ENCODE data around the gene SPATA2. TPM values are rescaled to one million over a fixed set of nuclear protein-coding genes. Genes with fewer than 3 reads are reported as not detected.

SPATA2 gene
- total and polyA plus RNA-seq, 4 donors: 4.2 to 8.0 (median 4.9) TPM

- ATAC-seq (ENCODE audit: insufficient read depth, low FRiP score) (no peak), DNase-seq (no peak)
- Histone ChIP-seq H3K27me3 (ENCODE audit: control insufficient read depth in 3 of 3, insufficient read depth in 3 of 3, low read length in 2 of 3) (no peaks in the 10 kb centered on the region), H3K4me1 (ENCODE audit: control insufficient read depth in 5 of 5, insufficient read depth in 5 of 5, low read length in 5 of 5) (peaks cover 0 to 37% (median 21%) of the 10 kb centered on the region in 5 donors), H3K9ac (ENCODE audit: insufficient read depth in 1 of 2, low read length in 2 of 2) (no peak overlapping the region), H3K9me3 (ENCODE audit: control insufficient read depth in 4 of 4, insufficient read depth in 3 of 4, low read length in 3 of 4) (no peaks in the 10 kb centered on the region), H3K36me3 (ENCODE audit: control insufficient read depth in 4 of 4, insufficient read depth in 4 of 4, low read length in 4 of 4) (peaks cover 4 to 40% (median 20%) of the 10 kb centered on the region in 4 donors), H3K4me3 (no peak overlapping the region), H3K27ac (ENCODE audit: low read depth in 1 of 2, low read length in 1 of 2) (no peak overlapping the region)
- 93 to 96% methylated on average over 16 of the region's 16 CpGs for WGBS, 2 donors
- TF ChIP-seq, protein P1, sequence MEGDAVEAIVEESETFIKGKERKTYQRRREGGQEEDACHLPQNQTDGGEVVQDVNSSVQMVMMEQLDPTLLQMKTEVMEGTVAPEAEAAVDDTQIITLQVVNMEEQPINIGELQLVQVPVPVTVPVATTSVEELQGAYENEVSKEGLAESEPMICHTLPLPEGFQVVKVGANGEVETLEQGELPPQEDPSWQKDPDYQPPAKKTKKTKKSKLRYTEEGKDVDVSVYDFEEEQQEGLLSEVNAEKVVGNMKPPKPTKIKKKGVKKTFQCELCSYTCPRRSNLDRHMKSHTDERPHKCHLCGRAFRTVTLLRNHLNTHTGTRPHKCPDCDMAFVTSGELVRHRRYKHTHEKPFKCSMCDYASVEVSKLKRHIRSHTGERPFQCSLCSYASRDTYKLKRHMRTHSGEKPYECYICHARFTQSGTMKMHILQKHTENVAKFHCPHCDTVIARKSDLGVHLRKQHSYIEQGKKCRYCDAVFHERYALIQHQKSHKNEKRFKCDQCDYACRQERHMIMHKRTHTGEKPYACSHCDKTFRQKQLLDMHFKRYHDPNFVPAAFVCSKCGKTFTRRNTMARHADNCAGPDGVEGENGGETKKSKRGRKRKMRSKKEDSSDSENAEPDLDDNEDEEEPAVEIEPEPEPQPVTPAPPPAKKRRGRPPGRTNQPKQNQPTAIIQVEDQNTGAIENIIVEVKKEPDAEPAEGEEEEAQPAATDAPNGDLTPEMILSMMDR (IDR thresholded peaks at IDR 0.05; ENCODE audit: control extremely low read depth, extremely low read depth): no peak
Measured at GRCh38 chr20:49885558-49886332, 29.6 kb downstream of the SPATA2 start.

GRCh38 chr20:49883246-49883802, 32.0 kb downstream of the SPATA2 start:
- no peak overlapping the region for H3K9ac ChIP-seq (ENCODE audit: insufficient read depth in 1 of 2, low read length in 2 of 2)
- H3K4me1 ChIP-seq (ENCODE audit: control insufficient read depth in 5 of 5, insufficient read depth in 5 of 5, low read length in 5 of 5): peaks cover 0 to 19% (median 5%) of the 10 kb centered on the region in 5 donors
- ATAC-seq (ENCODE audit: insufficient read depth, low FRiP score): no peak
- TF ChIP-seq, protein P1 (IDR thresholded peaks at IDR 0.05; ENCODE audit: control extremely low read depth, extremely low read depth): no peak
- no peak overlapping the region for H3K27ac ChIP-seq (ENCODE audit: low read depth in 1 of 2, low read length in 1 of 2)
- no peaks in the 10 kb centered on the region for H3K27me3 ChIP-seq (ENCODE audit: control insufficient read depth in 3 of 3, insufficient read depth in 3 of 3, low read length in 2 of 3)
- 95 to 99% methylated on average over 10 of the region's 10 CpGs for WGBS, 2 donors
- no peak for DNase-seq
- H3K36me3 ChIP-seq (ENCODE audit: control insufficient read depth in 4 of 4, insufficient read depth in 4 of 4, low read length in 4 of 4): peaks cover 4 to 46% (median 23%) of the 10 kb centered on the region in 4 donors
- H3K4me3 ChIP-seq: no peak overlapping the region
- no peaks in the 10 kb centered on the region for H3K9me3 ChIP-seq (ENCODE audit: control insufficient read depth in 4 of 4, insufficient read depth in 3 of 4, low read length in 3 of 4)

DNA sequence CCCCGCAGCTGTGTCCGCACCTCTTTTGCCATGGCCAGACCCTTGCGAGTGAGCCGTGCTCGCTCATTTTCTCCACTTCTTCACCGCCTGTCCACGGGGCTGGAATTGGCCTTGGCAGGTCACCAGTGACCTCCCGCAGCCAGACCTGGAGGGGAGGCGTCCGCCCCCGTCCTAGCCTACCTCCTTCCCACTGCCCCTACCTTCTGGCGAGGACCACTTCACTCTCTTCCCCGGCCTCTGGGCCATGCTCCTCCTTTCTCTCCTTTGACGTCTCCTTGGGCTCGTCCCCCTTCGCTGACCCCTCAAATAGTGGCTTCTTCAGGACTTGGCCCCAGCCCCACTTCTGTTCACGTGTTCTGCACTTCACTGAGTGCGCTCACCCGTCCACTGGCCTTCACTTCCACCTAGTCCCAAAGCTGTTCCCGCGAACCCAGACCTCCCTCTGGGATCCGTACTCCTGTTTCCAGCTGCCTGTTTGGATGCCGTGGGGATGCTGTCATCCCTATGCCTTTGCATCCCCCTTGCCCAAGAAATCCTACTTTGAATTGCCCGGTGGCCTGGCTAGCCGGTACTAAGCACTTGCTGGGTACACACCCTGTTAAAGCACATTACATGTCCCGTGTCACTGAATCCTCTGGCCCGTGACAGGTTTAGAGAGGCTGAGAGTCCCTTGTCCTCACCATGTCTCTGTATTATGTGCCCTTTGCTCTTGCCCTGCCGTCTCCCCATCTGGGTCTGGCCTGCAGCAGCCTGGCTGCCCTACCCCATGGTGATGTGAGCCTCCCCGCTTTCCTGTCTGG, 33.0 kb downstream of the SPATA2 start:
- Histone ChIP-seq H3K27ac (ENCODE audit: low read depth in 1 of 2, low read length in 1 of 2) (no peak overlapping the region), H3K9ac (ENCODE audit: insufficient read depth in 1 of 2, low read length in 2 of 2) (no peak overlapping the region), H3K4me3 (no peak overlapping the region), H3K36me3 (ENCODE audit: control insufficient read depth in 4 of 4, insufficient read depth in 4 of 4, low read length in 4 of 4) (peaks cover 4 to 40% (median 20%) of the 10 kb centered on the region in 4 donors), H3K9me3 (ENCODE audit: control insufficient read depth in 4 of 4, insufficient read depth in 3 of 4, low read length in 3 of 4) (no peaks in the 10 kb centered on the region), H3K4me1 (ENCODE audit: control insufficient read depth in 5 of 5, insufficient read depth in 5 of 5, low read length in 5 of 5) (peaks cover 0 to 9% (median 5%) of the 10 kb centered on the region in 5 donors), H3K27me3 (ENCODE audit: control insufficient read depth in 3 of 3, insufficient read depth in 3 of 3, low read length in 2 of 3) (no peaks in the 10 kb centered on the region)
- no peak for DNase-seq
- WGBS, 2 donors: 90 to 97% methylated on average over 27 to 29 of the region's 29 CpGs
- TF ChIP-seq, protein P1 (IDR thresholded peaks at IDR 0.05; ENCODE audit: control extremely low read depth, extremely low read depth): no peak
- no peak for ATAC-seq (ENCODE audit: insufficient read depth, low FRiP score)

Measured in lung (tissue), 12 donors.